Nephron (organoid): ENCODE data around the gene CDNF.

ENCODE experiments used
- H3K27ac Mint-ChIP-seq, 3 experiments: 2 replicates each; pipeline ENCODE4 v1.8.0; 2020; ENCODE audit warnings: mixed read lengths in 3 of 3, mild to moderate bottlenecking in 2 of 3, moderate library complexity in 1 of 3
- H3K27me3 Mint-ChIP-seq: 2 replicates; pipeline ENCODE4 v1.8.0; 2021; ENCODE audit warnings: low read depth, mild to moderate bottlenecking, moderate library complexity, mixed read lengths
- H3K36me3 Mint-ChIP-seq: 2 replicates; pipeline ENCODE4 v1.8.0; 2020; ENCODE audit warnings: low read depth, mixed read lengths
- H3K4me1 Mint-ChIP-seq: 2 replicates; pipeline ENCODE4 v1.8.0; 2020; ENCODE audit warnings: mixed read lengths
- H3K4me3 Mint-ChIP-seq, 3 experiments: 2 replicates each; pipeline ENCODE4 v1.8.0; 2020; ENCODE audit warnings: mild to moderate bottlenecking in 3 of 3, mixed read lengths in 3 of 3, moderate library complexity in 2 of 3
- H3K9me3 Mint-ChIP-seq: 2 replicates; pipeline ENCODE4 v1.8.0; 2020; ENCODE audit warnings: mixed read lengths
- TF ChIP-seq, protein P1 (sequence below), 3 experiments: fragments of 200-600 bp; sonication (generic); IDR thresholded peaks; one replicate each; pipeline ENCODE4 v1.5.0; 2021; ENCODE audit warnings: antibody characterized with exemption in 3 of 3; ENCODE audit not compliant: unreplicated experiment in 3 of 3

CDNF gene

DNA sequence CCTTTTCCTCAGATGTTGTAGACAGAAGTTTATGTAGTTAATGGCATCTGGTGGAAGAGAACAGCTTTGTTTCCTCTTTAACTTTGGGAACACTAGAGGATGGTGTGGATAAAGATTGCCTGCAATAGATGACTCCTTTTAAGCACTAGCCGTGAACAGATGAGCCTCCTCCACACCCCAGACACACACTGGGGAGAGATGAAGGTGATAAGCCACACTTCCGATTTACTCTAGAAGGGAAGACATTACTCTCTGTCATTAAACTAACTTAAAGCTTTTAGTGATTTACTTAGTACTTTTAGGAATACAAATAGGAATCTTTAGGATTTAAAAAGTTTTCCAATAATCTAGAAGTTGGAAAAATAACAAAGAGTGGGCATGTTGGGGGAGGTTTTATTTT lies 7.1 kb upstream of the CDNF start:
- Mint-ChIP-seq H3K27ac (no peak overlapping the region), H3K9me3 (no peaks in the 10 kb centered on the region), H3K4me3 (no peak overlapping the region), H3K36me3 (peaks cover 45% of the 10 kb centered on the region), H3K4me1 (peaks cover 3% of the 10 kb centered on the region), H3K27me3 (no peaks in the 10 kb centered on the region)
- TF ChIP-seq, protein P1, sequence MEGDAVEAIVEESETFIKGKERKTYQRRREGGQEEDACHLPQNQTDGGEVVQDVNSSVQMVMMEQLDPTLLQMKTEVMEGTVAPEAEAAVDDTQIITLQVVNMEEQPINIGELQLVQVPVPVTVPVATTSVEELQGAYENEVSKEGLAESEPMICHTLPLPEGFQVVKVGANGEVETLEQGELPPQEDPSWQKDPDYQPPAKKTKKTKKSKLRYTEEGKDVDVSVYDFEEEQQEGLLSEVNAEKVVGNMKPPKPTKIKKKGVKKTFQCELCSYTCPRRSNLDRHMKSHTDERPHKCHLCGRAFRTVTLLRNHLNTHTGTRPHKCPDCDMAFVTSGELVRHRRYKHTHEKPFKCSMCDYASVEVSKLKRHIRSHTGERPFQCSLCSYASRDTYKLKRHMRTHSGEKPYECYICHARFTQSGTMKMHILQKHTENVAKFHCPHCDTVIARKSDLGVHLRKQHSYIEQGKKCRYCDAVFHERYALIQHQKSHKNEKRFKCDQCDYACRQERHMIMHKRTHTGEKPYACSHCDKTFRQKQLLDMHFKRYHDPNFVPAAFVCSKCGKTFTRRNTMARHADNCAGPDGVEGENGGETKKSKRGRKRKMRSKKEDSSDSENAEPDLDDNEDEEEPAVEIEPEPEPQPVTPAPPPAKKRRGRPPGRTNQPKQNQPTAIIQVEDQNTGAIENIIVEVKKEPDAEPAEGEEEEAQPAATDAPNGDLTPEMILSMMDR (IDR thresholded peaks at IDR 0.05; ENCODE audit: unreplicated experiment in 3 of 3) = no peak

DNA sequence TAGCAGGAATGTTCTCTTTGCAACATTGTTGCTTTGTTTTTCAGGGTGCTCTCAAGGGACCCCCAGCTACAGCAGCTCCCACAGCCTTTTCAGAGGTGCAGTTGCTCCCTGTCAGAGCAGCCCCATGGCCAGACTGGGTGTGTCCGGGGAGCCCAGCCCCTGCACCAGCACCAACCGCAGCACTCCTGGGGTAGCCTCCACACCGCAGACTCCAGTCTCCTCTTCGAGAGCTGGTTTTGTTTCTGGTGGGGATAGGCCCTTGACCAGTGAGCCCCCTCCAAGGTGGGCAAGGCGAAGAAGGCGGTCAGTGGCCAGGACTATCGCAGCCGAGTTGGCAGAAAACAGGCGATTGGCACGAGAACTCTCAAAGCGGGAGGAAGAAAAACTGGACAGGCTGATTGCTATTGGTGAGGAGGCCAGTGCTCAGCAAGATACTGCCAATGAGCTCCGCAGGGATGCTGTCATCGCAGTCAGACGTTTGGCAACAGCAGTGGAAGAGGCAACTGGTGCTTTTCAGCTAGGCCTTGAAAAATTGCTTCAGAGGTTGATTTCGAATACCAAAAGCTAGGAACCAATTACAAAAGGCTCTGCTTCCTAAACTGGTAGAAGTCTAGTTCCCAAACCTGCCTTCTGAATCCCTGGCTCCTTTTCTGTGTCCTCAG lies 5.6 kb upstream of the CDNF start:
- H3K27ac Mint-ChIP-seq = no peak overlapping the region
- peaks cover 11% of the 10 kb centered on the region for H3K4me1 Mint-ChIP-seq
- no peaks in the 10 kb centered on the region for H3K9me3 Mint-ChIP-seq
- TF ChIP-seq, protein P1 (IDR thresholded peaks at IDR 0.05; ENCODE audit: unreplicated experiment in 3 of 3) = no peak
- no peak overlapping the region for H3K4me3 Mint-ChIP-seq
- no peaks in the 10 kb centered on the region for H3K27me3 Mint-ChIP-seq
- H3K36me3 Mint-ChIP-seq = peaks cover 47% of the 10 kb centered on the region

DNA sequence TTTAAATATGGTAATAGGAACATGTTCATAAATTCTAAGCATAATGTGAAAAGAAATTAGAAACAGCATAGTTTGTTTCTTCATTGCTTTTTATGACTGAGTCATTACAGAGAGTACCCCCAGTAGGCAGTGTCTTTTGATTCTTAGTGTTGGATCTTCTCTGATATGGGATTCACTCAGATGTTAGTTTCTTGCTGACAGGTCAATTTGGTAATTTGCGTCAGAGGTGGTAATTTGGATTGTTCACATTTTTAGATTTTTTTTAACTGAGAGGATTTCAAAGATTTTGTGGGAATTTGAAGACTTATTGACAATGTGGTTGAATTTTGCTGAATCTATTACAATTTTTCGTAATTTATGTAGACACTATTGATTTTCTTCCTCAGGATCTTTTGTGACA lies 2.3 kb upstream of the CDNF start:
- TF ChIP-seq, protein P1 (IDR thresholded peaks at IDR 0.05; ENCODE audit: unreplicated experiment in 3 of 3) = no peak
- peak overlapping the region in 2 of 3 experiments; percentile 38 to 100 for H3K27ac Mint-ChIP-seq
- H3K4me1 Mint-ChIP-seq = peaks cover 21% of the 10 kb centered on the region
- H3K27me3 Mint-ChIP-seq = no peaks in the 10 kb centered on the region
- no peaks in the 10 kb centered on the region for H3K9me3 Mint-ChIP-seq
- H3K4me3 Mint-ChIP-seq = peak overlapping the region; percentile 77 to 96 (median 92)
- H3K36me3 Mint-ChIP-seq = peaks cover 45% of the 10 kb centered on the region

GRCh38 chr10:14839305-14839695 lies 1.5 kb upstream of the CDNF start:
- H3K27me3 Mint-ChIP-seq = no peaks in the 10 kb centered on the region
- H3K4me1 Mint-ChIP-seq = peaks cover 29% of the 10 kb centered on the region
- peaks cover 40% of the 10 kb centered on the region for H3K36me3 Mint-ChIP-seq
- H3K9me3 Mint-ChIP-seq = no peaks in the 10 kb centered on the region
- H3K27ac Mint-ChIP-seq = peak overlapping the region; percentile 92 to 100 (median 100)
- peak overlapping the region; percentile 90 to 96 (median 92) for H3K4me3 Mint-ChIP-seq
- TF ChIP-seq, protein P1 (IDR thresholded peaks at IDR 0.05; ENCODE audit: unreplicated experiment in 3 of 3) = no peak

- Mint-ChIP-seq H3K9me3 (no peaks in the 10 kb centered on the region), H3K4me3 (peak overlapping the region; percentile 90 to 96 (median 92)), H3K4me1 (peaks cover 29% of the 10 kb centered on the region), H3K27me3 (no peaks in the 10 kb centered on the region), H3K36me3 (peaks cover 37% of the 10 kb centered on the region), H3K27ac (peak overlapping the region; percentile 99 to 100 (median 100))
- TF ChIP-seq, protein P1 (IDR thresholded peaks at IDR 0.05; ENCODE audit: unreplicated experiment in 3 of 3) = peak in 1 of 3 experiments; percentile 4
These were observed 906 bp upstream of the CDNF start for GRCh38 chr10:14838582-14839304.
